Karpas-422 (cell line): ENCODE measurements around the gene OR2T2. TPM values are rescaled to one million over a fixed set of nuclear protein-coding genes. Genes with fewer than 3 reads are reported as not detected.
"Not testable (repeated sequence)": the region's sequence is repeated elsewhere in the genome, so short reads cannot be mapped to it uniquely, and the experiment has no call there.

Experiments
- DNase-seq: peaks from one replicate; pipeline ENCODE4 v3.0.0-alpha.2; 2015
- H2AFZ ChIP-seq: fragments of 200-600 bp; sonication (generic); 2 replicates; pipeline ENCODE4 v1.6.1; 2014; ENCODE audit warnings: antibody characterized with exemption, low read length, mixed read lengths
- H3K27ac ChIP-seq: fragments of 200-600 bp; sonication (generic); 2 replicates; pipeline ENCODE4 v1.5.1; 2014; ENCODE audit warnings: mild to moderate bottlenecking, low read length, moderate library complexity
- H3K27me3 ChIP-seq: fragments of 200-600 bp; sonication (generic); 2 replicates; pipeline ENCODE4 v1.6.1; 2014; ENCODE audit warnings: low read length, mixed read lengths
- H3K36me3 ChIP-seq: fragments of 200-600 bp; sonication (generic); 2 replicates; pipeline ENCODE4 v1.6.1; 2014; ENCODE audit warnings: low read length, mixed read lengths; ENCODE audit not compliant: insufficient read depth
- H3K4me1 ChIP-seq: fragments of 200-600 bp; sonication (generic); 2 replicates; pipeline ENCODE4 v1.6.1; 2014; ENCODE audit warnings: mild to moderate bottlenecking, low read length, mixed read lengths
- H3K4me2 ChIP-seq: fragments of 200-600 bp; sonication (generic); 2 replicates; pipeline ENCODE4 v1.6.1; 2014; ENCODE audit warnings: low read length, low read depth, mild to moderate bottlenecking; ENCODE audit not compliant: poor library complexity, severe bottlenecking
- H3K4me3 ChIP-seq: fragments of 200-600 bp; sonication (generic); 2 replicates; pipeline ENCODE4 v1.5.1; 2014; ENCODE audit warnings: mild to moderate bottlenecking, antibody characterized with exemption, low read length, mixed read lengths
- H3K79me2 ChIP-seq: fragments of 200-600 bp; sonication (generic); 2 replicates; pipeline ENCODE4 v1.6.1; 2014; ENCODE audit warnings: mild to moderate bottlenecking, low read length, mixed read lengths
- H3K9ac ChIP-seq: fragments of 200-600 bp; sonication (generic); 2 replicates; pipeline ENCODE4 v1.6.0; 2014; ENCODE audit warnings: low read length
- H3K9me2 ChIP-seq: fragments of 200-600 bp; sonication (generic), shearing (Covaris generic); replicated peaks from 2 replicates; pipeline ENCODE4 v1.6.0; 2014; ENCODE audit warnings: mild to moderate bottlenecking, low read length, moderate library complexity; ENCODE audit not compliant: insufficient read depth
- H3K9me3 ChIP-seq: fragments of 300-700, 200-600 bp; sonication (generic); 2 replicates; pipeline ENCODE4 v1.6.1; 2014; ENCODE audit warnings: low read length, mixed read lengths
- H4K20me1 ChIP-seq: fragments of 200-600 bp; sonication (generic); 2 replicates; pipeline ENCODE4 v1.6.1; 2014; ENCODE audit warnings: mild to moderate bottlenecking, antibody characterized with exemption, low read length, low read depth; ENCODE audit not compliant: insufficient read depth
- total RNA-seq: library from RNA; depleted of rRNA; stranded (reverse); fragments of >200 nt; shearing (Covaris generic); gene quantifications from 2 replicates; pipeline ENCODE4 v1.2.3, GENCODE V29; 2014; ENCODE audit warnings: low replicate concordance

The OR2T2 gene
- total RNA-seq, 1 experiment from 2014 or later, result not detected

GRCh38 chr1:248428192-248428533 lies 17.3 kb upstream of the OR2T2 start:
- not testable (repeated sequence) for H3K79me2 ChIP-seq, H3K4me2 ChIP-seq, DNase-seq, H2AFZ ChIP-seq, H3K27ac ChIP-seq, H3K27me3 ChIP-seq, H3K4me1 ChIP-seq, H3K36me3 ChIP-seq, H3K4me3 ChIP-seq, H3K9me2 ChIP-seq, H3K9ac ChIP-seq, H4K20me1 ChIP-seq, H3K9me3 ChIP-seq

DNA sequence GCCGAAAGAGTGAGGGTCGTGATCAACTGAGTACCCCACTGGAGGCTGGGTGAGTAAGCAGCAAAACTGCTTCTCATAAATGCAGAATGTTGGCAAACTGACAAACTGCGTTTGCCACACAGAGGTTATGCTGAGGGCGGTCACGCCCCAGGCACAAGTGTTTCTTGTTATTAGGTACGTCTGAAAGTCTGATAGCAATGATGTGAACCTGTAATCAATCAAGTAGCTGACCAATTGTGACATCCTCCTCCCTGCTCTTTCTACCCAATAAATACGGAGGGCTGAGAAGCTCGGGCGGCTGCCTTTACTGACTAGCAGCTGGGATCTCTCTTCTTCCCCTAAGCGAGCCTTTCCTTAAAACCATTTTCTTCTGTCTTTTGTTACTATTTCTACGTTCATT lies 13.8 kb upstream of the OR2T2 start:
- not testable (repeated sequence) for H3K9ac ChIP-seq, H3K27me3 ChIP-seq, H3K4me1 ChIP-seq, H3K9me3 ChIP-seq, H3K4me3 ChIP-seq, H4K20me1 ChIP-seq, H3K4me2 ChIP-seq, H3K9me2 ChIP-seq, H3K79me2 ChIP-seq, H3K36me3 ChIP-seq, DNase-seq, H2AFZ ChIP-seq, H3K27ac ChIP-seq

GRCh38 chr1:248432201-248432600 lies 13.2 kb upstream of the OR2T2 start:
- H2AFZ ChIP-seq, DNase-seq, H3K9me3 ChIP-seq, H3K9ac ChIP-seq, H3K4me3 ChIP-seq, H3K4me2 ChIP-seq, H3K27me3 ChIP-seq, H3K4me1 ChIP-seq, H4K20me1 ChIP-seq, H3K9me2 ChIP-seq, H3K36me3 ChIP-seq, H3K27ac ChIP-seq, H3K79me2 ChIP-seq: not testable (repeated sequence)

GRCh38 chr1:248433811-248434415 lies 11.5 kb upstream of the OR2T2 start:
- not testable (repeated sequence) for H3K79me2 ChIP-seq, H3K27me3 ChIP-seq, H3K4me3 ChIP-seq, H2AFZ ChIP-seq, H3K9ac ChIP-seq, H3K4me1 ChIP-seq, H4K20me1 ChIP-seq, DNase-seq, H3K9me2 ChIP-seq, H3K9me3 ChIP-seq, H3K36me3 ChIP-seq, H3K4me2 ChIP-seq, H3K27ac ChIP-seq

GRCh38 chr1:248434913-248435312 lies 10.5 kb upstream of the OR2T2 start:
- DNase-seq, H3K4me3 ChIP-seq, H3K9me3 ChIP-seq, H3K9ac ChIP-seq, H3K9me2 ChIP-seq, H3K27ac ChIP-seq, H3K4me1 ChIP-seq, H2AFZ ChIP-seq, H4K20me1 ChIP-seq, H3K79me2 ChIP-seq, H3K27me3 ChIP-seq, H3K36me3 ChIP-seq, H3K4me2 ChIP-seq: not testable (repeated sequence)

- not testable (repeated sequence) for H2AFZ ChIP-seq, H3K4me2 ChIP-seq, H3K27me3 ChIP-seq, H3K27ac ChIP-seq, H3K9ac ChIP-seq, DNase-seq, H3K4me1 ChIP-seq, H3K9me2 ChIP-seq, H3K36me3 ChIP-seq, H3K4me3 ChIP-seq, H3K9me3 ChIP-seq, H3K79me2 ChIP-seq, H4K20me1 ChIP-seq
Observed at GRCh38 chr1:248436303-248436702, 9.1 kb upstream of the OR2T2 start.

DNA sequence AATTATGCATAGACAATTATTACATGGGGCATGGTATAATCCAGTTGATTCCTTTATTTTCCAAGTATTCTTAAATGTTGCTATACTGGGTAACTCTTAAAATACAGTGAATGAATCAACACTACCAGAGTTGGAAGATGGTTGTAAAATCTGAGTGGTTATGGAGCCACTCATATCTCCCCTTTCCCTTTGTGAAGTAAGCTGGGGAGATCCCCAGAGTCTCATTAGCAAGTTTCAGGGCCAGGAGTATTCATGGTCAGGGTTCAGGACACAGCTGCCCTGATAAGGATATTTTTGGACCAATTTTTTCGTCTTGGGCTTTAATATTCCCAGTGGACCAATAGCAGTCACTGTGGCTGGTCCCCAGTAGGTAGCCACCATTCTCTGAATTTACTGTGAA lies 6.8 kb upstream of the OR2T2 start:
- H3K36me3 ChIP-seq, H3K4me1 ChIP-seq, H3K4me2 ChIP-seq, H4K20me1 ChIP-seq, H3K79me2 ChIP-seq, H3K4me3 ChIP-seq, DNase-seq, H3K9me2 ChIP-seq, H3K27me3 ChIP-seq, H3K27ac ChIP-seq, H3K9me3 ChIP-seq, H3K9ac ChIP-seq, H2AFZ ChIP-seq: not testable (repeated sequence)

DNA sequence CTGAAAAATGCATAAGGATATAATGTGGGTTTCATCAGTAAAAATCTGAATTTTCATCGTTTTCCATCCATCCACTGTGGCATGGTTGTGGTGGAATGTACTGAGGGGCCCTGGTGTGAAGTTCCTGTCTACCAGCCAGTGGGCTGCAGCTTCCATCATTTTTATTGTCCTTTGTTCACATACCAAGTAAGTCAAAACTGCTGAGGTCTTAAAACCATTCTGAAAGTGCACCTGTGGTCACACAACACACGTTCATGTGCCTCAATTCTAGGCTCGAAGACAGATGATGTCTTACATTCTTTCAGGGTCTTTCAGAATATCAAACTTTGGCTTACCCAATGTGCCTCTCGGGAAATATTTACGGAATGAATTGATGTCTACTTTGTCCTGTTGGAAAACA lies 6.2 kb upstream of the OR2T2 start:
- not testable (repeated sequence) for H4K20me1 ChIP-seq, H3K4me3 ChIP-seq, H3K9me3 ChIP-seq, DNase-seq, H2AFZ ChIP-seq, H3K9me2 ChIP-seq, H3K9ac ChIP-seq, H3K4me2 ChIP-seq, H3K27ac ChIP-seq, H3K36me3 ChIP-seq, H3K27me3 ChIP-seq, H3K79me2 ChIP-seq, H3K4me1 ChIP-seq
